Smooth muscle cell (in vitro differentiated cells): ENCODE measurements around the gene PECR. TPM values are rescaled to one million over a fixed set of nuclear protein-coding genes. Genes with fewer than 3 reads are reported as not detected.

Experiments
- DNase-seq: peaks from one replicate; lab custom pipeline; 2025; ENCODE audit not compliant: unreplicated experiment; lab: John Stamatoyannopoulos, UW
- H2AFZ ChIP-seq: fragments of 200-600 bp; sonication (generic); 2 replicates; pipeline ENCODE4 v1.6.0; 2016; ENCODE audit warnings: antibody characterized with exemption, low read depth, mild to moderate bottlenecking
- H3F3A ChIP-seq: fragments of 200-600 bp; sonication (generic); 2 replicates; pipeline ENCODE4 v1.6.0; 2017; ENCODE audit warnings: antibody characterized with exemption, low read depth
- H3K27ac ChIP-seq: fragments of 200-600 bp; sonication (generic); 2 replicates; pipeline ENCODE4 v1.5.1; 2016; ENCODE audit warnings: low read depth, mild to moderate bottlenecking
- H3K27me3 ChIP-seq: fragments of 200-600 bp; sonication (generic); 2 replicates; pipeline ENCODE4 v1.6.1; 2016; ENCODE audit warnings: low read depth, mild to moderate bottlenecking
- H3K36me3 ChIP-seq: fragments of 200-600 bp; sonication (generic); 2 replicates; pipeline ENCODE4 v1.5.1; 2016; ENCODE audit warnings: low read depth
- H3K4me1 ChIP-seq: fragments of 200-600 bp; sonication (generic); 2 replicates; pipeline ENCODE4 v1.5.1; 2016; ENCODE audit warnings: low read depth
- H3K4me2 ChIP-seq: fragments of 200-600 bp; sonication (generic); 2 replicates; pipeline ENCODE4 v1.6.0; 2016; ENCODE audit warnings: mild to moderate bottlenecking
- H3K4me3 ChIP-seq: fragments of 200-600 bp; sonication (generic); 2 replicates; pipeline ENCODE4 v1.5.1; 2016; ENCODE audit warnings: mild to moderate bottlenecking
- H3K79me2 ChIP-seq: fragments of 200-600 bp; sonication (generic); 2 replicates; pipeline ENCODE4 v1.6.0; 2016; ENCODE audit warnings: low read depth, mild to moderate bottlenecking
- H3K9ac ChIP-seq: fragments of 200-600 bp; sonication (generic); 2 replicates; pipeline ENCODE4 v1.6.0; 2016; ENCODE audit warnings: low read depth
- H3K9me3 ChIP-seq: fragments of 200-600 bp; sonication (generic); replicated peaks from 2 replicates; pipeline ENCODE4 v1.5.1; 2016; ENCODE audit warnings: low read depth
- H4K20me1 ChIP-seq: fragments of 200-600 bp; sonication (generic); 2 replicates; pipeline ENCODE4 v1.6.0; 2016; ENCODE audit warnings: low read depth
- CTCF ChIP-seq: fragments of 200-600 bp; sonication (generic); IDR thresholded peaks from 2 replicates; pipeline ENCODE4 v1.5.1; 2017; ENCODE audit warnings: borderline replicate concordance, mild to moderate bottlenecking, antibody characterized with exemption; ENCODE audit not compliant: insufficient read depth, poor library complexity, severe bottlenecking
- WGBS: methylation state at CpG from one replicate; pipeline ENCODE4 v1.1.7; 2016; ENCODE audit warnings: low lambda C conversion rate; 5-methylcytosine and 5-hydroxymethylcytosine counted together
- polyA plus RNA-seq: library from polyadenylated mRNA; unstranded; fragments of >200 nt; fragmentation: Nextera tagmentation; extraction: Ambion mirVana; gene quantifications from 2 replicates; pipeline ENCODE4 v1.2.1, GENCODE V29; 2016
- total RNA-seq: library from RNA; depleted of rRNA; stranded (reverse); fragments of >200 nt; gene quantifications from 2 replicates; pipeline ENCODE4 v1.2.3, GENCODE V29; 2014

The PECR gene
- total and polyA plus RNA-seq, 2 experiments from 2014 or later = 4.8 to 10.0 TPM

- no peaks in the 10 kb centered on the region for H3F3A ChIP-seq
- H3K36me3 ChIP-seq = no peaks in the 10 kb centered on the region
- H3K4me3 ChIP-seq = no peak overlapping the region
- no peaks in the 10 kb centered on the region for H3K4me1 ChIP-seq
- no peaks in the 10 kb centered on the region for H4K20me1 ChIP-seq
- no peak overlapping the region for H3K4me2 ChIP-seq
- H3K27me3 ChIP-seq = no peaks in the 10 kb centered on the region
- H3K9me3 ChIP-seq = no peaks in the 10 kb centered on the region
- no peak for TF ChIP-seq CTCF
- no peak overlapping the region for H2AFZ ChIP-seq
- no peak overlapping the region for H3K27ac ChIP-seq
- no peak overlapping the region for H3K9ac ChIP-seq
- H3K79me2 ChIP-seq = no peaks in the 10 kb centered on the region
- WGBS = 94% methylated on average over 7 of the region's 7 CpGs
- DNase-seq = no peak
Observed at GRCh38 chr2:216024779-216025336, 56.8 kb downstream of the PECR start.

- Histone ChIP-seq H3K4me2 (no peak overlapping the region), H3K27me3 (no peaks in the 10 kb centered on the region), H3F3A (no peaks in the 10 kb centered on the region), H3K79me2 (no peaks in the 10 kb centered on the region), H3K9me3 (no peaks in the 10 kb centered on the region), H3K4me3 (no peak overlapping the region), H3K36me3 (no peaks in the 10 kb centered on the region), H3K27ac (no peak overlapping the region), H3K4me1 (no peaks in the 10 kb centered on the region), H3K9ac (no peak overlapping the region), H2AFZ (no peak overlapping the region), H4K20me1 (no peaks in the 10 kb centered on the region)
- WGBS = 36% methylated on average over 3 of the region's 3 CpGs
- no peak for DNase-seq
- peak; percentile 60 for TF ChIP-seq CTCF
Observed at GRCh38 chr2:216023055-216023648, 58.5 kb downstream of the PECR start.

- no peak overlapping the region for H2AFZ ChIP-seq
- no peaks in the 10 kb centered on the region for H3K9me3 ChIP-seq
- no peaks in the 10 kb centered on the region for H3K27me3 ChIP-seq
- TF ChIP-seq CTCF = no peak
- no peak overlapping the region for H3K4me3 ChIP-seq
- no peaks in the 10 kb centered on the region for H3K79me2 ChIP-seq
- no peak overlapping the region for H3K9ac ChIP-seq
- no peaks in the 10 kb centered on the region for H3K36me3 ChIP-seq
- DNase-seq = no peak
- 86% methylated on average over 7 of the region's 7 CpGs for WGBS
- H4K20me1 ChIP-seq = no peaks in the 10 kb centered on the region
- no peaks in the 10 kb centered on the region for H3K4me1 ChIP-seq
- H3K4me2 ChIP-seq = no peak overlapping the region
- no peak overlapping the region for H3K27ac ChIP-seq
- no peaks in the 10 kb centered on the region for H3F3A ChIP-seq
Observed at GRCh38 chr2:216021768-216022565, 59.6 kb downstream of the PECR start.
